SK-N-SH treated with all-trans-retinoic acid at 6 μM for 48 hours (cell line): Measurements from ENCODE around the gene SLC25A11.

Source experiments
- ATAC-seq: fragments of 200-7000 bp; cut with Tn5 transposase; 3 replicates; pipeline ENCODE4 v1.9.1; 2020; ENCODE audit warnings: mild to moderate bottlenecking, moderate library complexity
- ARNTL ChIP-seq: fragments of 450-650 bp; formaldehyde crosslinking; IDR thresholded peaks from 2 replicates; pipeline ENCODE4 v1.5.0; 2020; ENCODE audit warnings: low read depth, mild to moderate bottlenecking, moderate library complexity, borderline replicate concordance
- BACH2 ChIP-seq: fragments of 250-450 bp; sonication (Bioruptor Pico); IDR thresholded peaks from 2 replicates; pipeline ENCODE4 v1.9.0; 2021; ENCODE audit warnings: mild to moderate bottlenecking, borderline replicate concordance
- CREB5 ChIP-seq: fragments of 250-450 bp; sonication (Bioruptor Pico); IDR thresholded peaks from 2 replicates; pipeline ENCODE4 v1.5.1; 2020; ENCODE audit warnings: low read depth, mild to moderate bottlenecking, moderate library complexity
- GLIS3 ChIP-seq: fragments of 250-450 bp; sonication (Bioruptor Pico); IDR thresholded peaks from 2 replicates; pipeline ENCODE4 v1.5.0; 2020; ENCODE audit warnings: mild to moderate bottlenecking, moderate library complexity
- OSR1 ChIP-seq: fragments of 250-450 bp; sonication (Bioruptor Pico); IDR thresholded peaks from 2 replicates; pipeline ENCODE4 v1.8.0; 2022; ENCODE audit warnings: moderate library complexity, mild to moderate bottlenecking, inconsistent platforms
- PPARA ChIP-seq: fragments of 250-450 bp; sonication (Bioruptor Pico); IDR thresholded peaks from 2 replicates; pipeline ENCODE4 v1.5.0; 2020; ENCODE audit warnings: mild to moderate bottlenecking, borderline replicate concordance
- RARB ChIP-seq: fragments of 250-450 bp; sonication (Bioruptor Pico); IDR thresholded peaks from 2 replicates; pipeline ENCODE4 v1.8.0; 2021; ENCODE audit warnings: mild to moderate bottlenecking, moderate library complexity
- SNAI2 ChIP-seq: fragments of 250-450 bp; sonication (Bioruptor Pico); IDR thresholded peaks from 2 replicates; pipeline ENCODE4 v1.5.0; 2020; ENCODE audit warnings: mild to moderate bottlenecking, moderate library complexity
- TCF4 ChIP-seq: fragments of 250-450 bp; sonication (Bioruptor Pico); IDR thresholded peaks from 2 replicates; pipeline ENCODE4 v1.8.0; 2021; ENCODE audit warnings: mild to moderate bottlenecking, moderate library complexity, borderline replicate concordance
- TSHZ2 ChIP-seq: fragments of 250-450 bp; sonication (Bioruptor Pico); IDR thresholded peaks from 2 replicates; pipeline ENCODE4 v1.5.0; 2020; ENCODE audit warnings: mild to moderate bottlenecking, moderate library complexity
- ZC3H10 ChIP-seq: fragments of 250-450 bp; sonication (Bioruptor Pico); IDR thresholded peaks from 2 replicates; pipeline ENCODE4 v1.5.1; 2021; ENCODE audit warnings: mild to moderate bottlenecking, moderate library complexity
- ZFP30 ChIP-seq: fragments of 450-650 bp; formaldehyde crosslinking; IDR thresholded peaks from 2 replicates; pipeline ENCODE4 v1.5.0; 2022; ENCODE audit warnings: mild to moderate bottlenecking, moderate library complexity
- ZNF565 ChIP-seq: fragments of 450-650 bp; formaldehyde crosslinking; conservative IDR thresholded peaks from 2 replicates; pipeline ENCODE4 v1.5.0; 2020; ENCODE audit warnings: low read depth, mild to moderate bottlenecking, moderate library complexity
- ZNF70 ChIP-seq: fragments of 450-650 bp; formaldehyde crosslinking; IDR thresholded peaks from 2 replicates; pipeline ENCODE4 v1.5.0; 2020; ENCODE audit warnings: mild to moderate bottlenecking, moderate library complexity
- ZNF8 ChIP-seq: fragments of 450-650 bp; formaldehyde crosslinking; IDR thresholded peaks from 2 replicates; pipeline ENCODE4 v1.5.0; 2020; ENCODE audit warnings: mild to moderate bottlenecking, moderate library complexity
- TF ChIP-seq, protein P1 (sequence below): fragments of 250-450 bp; sonication (Bioruptor Pico); IDR thresholded peaks from 2 replicates; pipeline ENCODE4 v1.8.0; 2021; ENCODE audit warnings: low read depth, mild to moderate bottlenecking, moderate library complexity, borderline replicate concordance
- TF ChIP-seq, protein P2 (sequence below): fragments of 250-450 bp; sonication (Bioruptor Pico); IDR thresholded peaks from 2 replicates; pipeline ENCODE4 v1.5.1; 2021; ENCODE audit warnings: mild to moderate bottlenecking, moderate library complexity

The SLC25A11 gene

GRCh38 chr17:4950075-4950745 is 10.4 kb upstream of the SLC25A11 start:
- TF ChIP-seq ZC3H10 (CRISPR knock-in tag) (no peak), TSHZ2 (CRISPR knock-in tag) (no peak), ZNF70 (no peak), GLIS3 (no peak), SNAI2 (no peak), PPARA (CRISPR knock-in tag) (no peak), ZNF8 (CRISPR knock-in tag) (no peak), ZNF565 (CRISPR knock-in tag) (no peak), BACH2 (CRISPR knock-in tag) (no peak)
- TF ChIP-seq, protein P1, sequence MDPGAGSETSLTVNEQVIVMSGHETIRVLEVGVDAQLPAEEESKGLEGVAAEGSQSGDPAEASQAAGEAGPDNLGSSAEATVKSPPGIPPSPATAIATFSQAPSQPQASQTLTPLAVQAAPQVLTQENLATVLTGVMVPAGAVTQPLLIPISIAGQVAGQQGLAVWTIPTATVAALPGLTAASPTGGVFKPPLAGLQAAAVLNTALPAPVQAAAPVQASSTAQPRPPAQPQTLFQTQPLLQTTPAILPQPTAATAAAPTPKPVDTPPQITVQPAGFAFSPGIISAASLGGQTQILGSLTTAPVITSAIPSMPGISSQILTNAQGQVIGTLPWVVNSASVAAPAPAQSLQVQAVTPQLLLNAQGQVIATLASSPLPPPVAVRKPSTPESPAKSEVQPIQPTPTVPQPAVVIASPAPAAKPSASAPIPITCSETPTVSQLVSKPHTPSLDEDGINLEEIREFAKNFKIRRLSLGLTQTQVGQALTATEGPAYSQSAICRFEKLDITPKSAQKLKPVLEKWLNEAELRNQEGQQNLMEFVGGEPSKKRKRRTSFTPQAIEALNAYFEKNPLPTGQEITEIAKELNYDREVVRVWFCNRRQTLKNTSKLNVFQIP (CRISPR knock-in tag) = no peak
- TF ChIP-seq, all 23 proteins: peak for 0
- peak; percentile 36 for ATAC-seq

- ATAC-seq = peak; percentile 7
- TF ChIP-seq ZFP30 (CRISPR knock-in tag) (no peak), ZNF70 (no peak), ZNF565 (CRISPR knock-in tag) (no peak), TCF4 (CRISPR knock-in tag) (no peak), ARNTL (no peak)
- TF ChIP-seq, all 23 proteins: peak for 0
Observed at GRCh38 chr17:4949321-4950074, 9.7 kb upstream of the SLC25A11 start.

DNA sequence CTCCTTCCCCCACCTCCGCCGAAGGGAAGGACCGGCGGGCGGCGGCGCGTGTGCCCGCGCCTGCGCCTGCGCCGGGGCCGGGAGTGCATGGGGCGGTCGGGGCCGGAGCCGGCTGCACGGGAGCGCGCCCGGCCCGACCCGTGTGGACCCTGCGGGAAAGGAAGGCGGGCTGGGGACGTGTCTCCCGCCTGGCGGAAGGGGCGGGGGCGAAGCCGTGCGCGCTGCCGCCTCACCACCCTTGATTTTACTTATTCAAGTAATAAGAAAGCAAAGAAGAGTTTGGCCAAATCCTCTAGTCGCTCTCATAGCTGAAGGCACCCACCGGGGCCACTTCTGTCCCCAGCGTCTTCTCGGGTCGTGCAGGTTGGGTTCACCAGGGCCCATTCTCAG is 9.1 kb upstream of the SLC25A11 start:
- TF ChIP-seq, protein P2, sequence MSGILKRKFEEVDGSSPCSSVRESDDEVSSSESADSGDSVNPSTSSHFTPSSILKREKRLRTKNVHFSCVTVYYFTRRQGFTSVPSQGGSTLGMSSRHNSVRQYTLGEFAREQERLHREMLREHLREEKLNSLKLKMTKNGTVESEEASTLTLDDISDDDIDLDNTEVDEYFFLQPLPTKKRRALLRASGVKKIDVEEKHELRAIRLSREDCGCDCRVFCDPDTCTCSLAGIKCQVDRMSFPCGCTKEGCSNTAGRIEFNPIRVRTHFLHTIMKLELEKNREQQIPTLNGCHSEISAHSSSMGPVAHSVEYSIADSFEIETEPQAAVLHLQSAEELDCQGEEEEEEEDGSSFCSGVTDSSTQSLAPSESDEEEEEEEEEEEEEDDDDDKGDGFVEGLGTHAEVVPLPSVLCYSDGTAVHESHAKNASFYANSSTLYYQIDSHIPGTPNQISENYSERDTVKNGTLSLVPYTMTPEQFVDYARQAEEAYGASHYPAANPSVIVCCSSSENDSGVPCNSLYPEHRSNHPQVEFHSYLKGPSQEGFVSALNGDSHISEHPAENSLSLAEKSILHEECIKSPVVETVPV (CRISPR knock-in tag) = no peak
- no peak for TF ChIP-seq OSR1 (CRISPR knock-in tag)
- TF ChIP-seq SNAI2 = no peak
- TF ChIP-seq, protein P1 (CRISPR knock-in tag) = no peak
- TF ChIP-seq ZC3H10 (CRISPR knock-in tag) = no peak
- TF ChIP-seq CREB5 (CRISPR knock-in tag) = no peak
- TF ChIP-seq RARB (CRISPR knock-in tag) = no peak
- TF ChIP-seq TCF4 (CRISPR knock-in tag) = no peak
- TF ChIP-seq, all 23 proteins: peak for 0
- peak; percentile 67 for ATAC-seq
